ENCODE data around the gene TEX26. TPM values are rescaled to one million over a fixed set of nuclear protein-coding genes. Genes with fewer than 3 reads are reported as not detected.

TEX26 gene
- total and polyA plus RNA-seq, 9 of the 15 experiments (the other 6 are each of a cell fraction or from before 2014, with no cell fraction given), result not detected

Other genes starting within 250 kb of the TEX26 start
- gene ALOX5AP, start 197.1 kb upstream of the TEX26 start, total RNA-seq (2014; rRNA removed), result not detected in 2 replicates
- not detected in 2 replicates for gene ALOX5AP, start 197.1 kb upstream of the TEX26 start, total RNA-seq (2014; rRNA removed; fragmentation: Illumina TruSeq; extraction: Trizol)
- gene ALOX5AP, start 197.1 kb upstream of the TEX26 start, total RNA-seq (2015; rRNA removed; fragmentation: Illumina TruSeq; extraction: Trizol), result not detected in 2 replicates
- 0.31 TPM in 1 of 2 replicates, not detected in the other for gene ALOX5AP, start 197.1 kb upstream of the TEX26 start, total RNA-seq (2021)
- not detected in 2 replicates for gene ALOX5AP, start 197.1 kb upstream of the TEX26 start, polyA plus RNA-seq (2011; rRNA removed)
- gene ALOX5AP, start 197.1 kb upstream of the TEX26 start, polyA plus RNA-seq (2014; fragmentation: Illumina TruSeq; extraction: Trizol), result not detected in 2 replicates
- gene ALOX5AP, start 197.1 kb upstream of the TEX26 start, polyA plus RNA-seq (2014; fragmentation: Nextera tagmentation; extraction: Ambion mirVana), result not detected
- gene ALOX5AP, start 197.1 kb upstream of the TEX26 start, polyA plus RNA-seq (2014; rRNA removed), result not detected in 2 replicates
- not detected in 2 replicates for gene MEDAG, start 26.4 kb upstream of the TEX26 start, total RNA-seq (2014; rRNA removed)
- not detected in 2 replicates for gene MEDAG, start 26.4 kb upstream of the TEX26 start, total RNA-seq (2014; rRNA removed; fragmentation: Illumina TruSeq; extraction: Trizol)
- not detected in 2 replicates for gene MEDAG, start 26.4 kb upstream of the TEX26 start, total RNA-seq (2015; rRNA removed; fragmentation: Illumina TruSeq; extraction: Trizol)
- not detected in 2 replicates for gene MEDAG, start 26.4 kb upstream of the TEX26 start, total RNA-seq (2021)
- not detected in 2 replicates for gene MEDAG, start 26.4 kb upstream of the TEX26 start, polyA plus RNA-seq (2011; rRNA removed)
- gene MEDAG, start 26.4 kb upstream of the TEX26 start, polyA plus RNA-seq (2014; fragmentation: Illumina TruSeq; extraction: Trizol), result not detected in 2 replicates
- not detected for gene MEDAG, start 26.4 kb upstream of the TEX26 start, polyA plus RNA-seq (2014; fragmentation: Nextera tagmentation; extraction: Ambion mirVana)
- gene MEDAG, start 26.4 kb upstream of the TEX26 start, polyA plus RNA-seq (2014; rRNA removed), result not detected in 2 replicates
- 60.8 and 64.7 TPM in 2 replicates for gene HSPH1, start 229.2 kb downstream of the TEX26 start, total RNA-seq (2014; rRNA removed)
- 100 and 105 TPM in 2 replicates for gene HSPH1, start 229.2 kb downstream of the TEX26 start, total RNA-seq (2014; rRNA removed; fragmentation: Illumina TruSeq; extraction: Trizol)
- gene HSPH1, start 229.2 kb downstream of the TEX26 start, total RNA-seq (2015; rRNA removed; fragmentation: Illumina TruSeq; extraction: Trizol), result 102 and 104 TPM in 2 replicates
- gene HSPH1, start 229.2 kb downstream of the TEX26 start, total RNA-seq (2021), result 103 and 107 TPM in 2 replicates
- 35.9 and 61.4 TPM in 2 replicates for gene HSPH1, start 229.2 kb downstream of the TEX26 start, polyA plus RNA-seq (2011; rRNA removed)
- 82.3 and 104 TPM in 2 replicates for gene HSPH1, start 229.2 kb downstream of the TEX26 start, polyA plus RNA-seq (2014; fragmentation: Illumina TruSeq; extraction: Trizol)
- 10 to 100 TPM; 34.6 to 53.4 TPM for gene HSPH1, start 229.2 kb downstream of the TEX26 start, polyA plus RNA-seq (2014; fragmentation: Nextera tagmentation; extraction: Ambion mirVana)
- gene HSPH1, start 229.2 kb downstream of the TEX26 start, polyA plus RNA-seq (2014; rRNA removed), result 57.7 and 76.0 TPM in 2 replicates

Measured in K562 (cell line).